HepG2 (cell line): ENCODE measurements around the gene NPFFR1. TPM values are rescaled to one million over a fixed set of nuclear protein-coding genes. Genes with fewer than 3 reads are reported as not detected.

ENCODE experiments used
- AKAP8 ChIP-seq: sonication (generic); formaldehyde crosslinking; IDR thresholded peaks from 2 replicates; pipeline ENCODE4 v1.5.1; 2020; ENCODE audit warnings: mild to moderate bottlenecking, missing genetic modification reagents
- BHLHE40 ChIP-seq: IDR thresholded peaks from 2 replicates; pipeline ENCODE4 v1.6.1; 2011; ENCODE audit warnings: low read length, improper control_type of control experiment
- ETV5 ChIP-seq: IDR thresholded peaks from 2 replicates; pipeline ENCODE4 v1.6.1; 2018; ENCODE audit warnings: missing biosample characterization, missing genetic modification reagents, inconsistent platforms, borderline replicate concordance
- FOXO1 ChIP-seq: sonication (generic); formaldehyde crosslinking; IDR thresholded peaks from 2 replicates; pipeline ENCODE4 v1.4.0; 2020; ENCODE audit warnings: missing genetic modification reagents
- GATAD1 ChIP-seq: IDR thresholded peaks from 2 replicates; pipeline ENCODE4 v1.6.1; 2016; ENCODE audit warnings: missing genetic modification reagents, missing compliant biosample characterization
- HNF4A ChIP-seq: sonication (generic); formaldehyde crosslinking; IDR thresholded peaks from 2 replicates; pipeline ENCODE4 v1.4.0; 2020; ENCODE audit warnings: missing genetic modification reagents
- NR2F2 ChIP-seq: IDR thresholded peaks from 2 replicates; pipeline ENCODE4 v1.6.1; 2012; ENCODE audit warnings: low read depth, inconsistent platforms, borderline replicate concordance
- RAD21 ChIP-seq: fragments of 450-650 bp; formaldehyde crosslinking; IDR thresholded peaks from 2 replicates; pipeline ENCODE4 v1.5.0; 2020; ENCODE audit warnings: mild to moderate bottlenecking
- RNF2 ChIP-seq: fragments of 450-650 bp; conservative IDR thresholded peaks from 2 replicates; pipeline ENCODE4 v1.6.1; 2016; ENCODE audit warnings: low read depth
- SP1 ChIP-seq, 2 experiments: fragments of 450-650 bp in 1 of 2; sonication (generic) in 1 of 2; formaldehyde crosslinking in 1 of 2; IDR thresholded peaks; 2 replicates each; pipeline versions ENCODE4 v1.4.0 to v1.6.1; 2016 to 2020; ENCODE audit warnings: missing genetic modification reagents in 1 of 2
- STAT5B ChIP-seq: sonication (generic); formaldehyde crosslinking; IDR thresholded peaks from 2 replicates; pipeline ENCODE4 v1.4.0; 2020; ENCODE audit warnings: missing genetic modification reagents
- TAF1 ChIP-seq: sonication (generic); formaldehyde crosslinking; IDR thresholded peaks from 2 replicates; pipeline ENCODE4 v1.4.0; 2020; ENCODE audit warnings: missing genetic modification reagents
- ZKSCAN8 ChIP-seq: IDR thresholded peaks from 2 replicates; pipeline ENCODE4 v1.6.1; 2016; ENCODE audit warnings: borderline replicate concordance, missing genetic modification reagents, missing compliant biosample characterization
- ZNF570 ChIP-seq: sonication (generic); formaldehyde crosslinking; IDR thresholded peaks from 2 replicates; pipeline ENCODE4 v1.4.0; 2020; ENCODE audit warnings: mild to moderate bottlenecking, missing genetic modification reagents, borderline replicate concordance
- ZNF761 ChIP-seq: sonication (generic); formaldehyde crosslinking; conservative IDR thresholded peaks from 2 replicates; pipeline ENCODE4 v1.4.0; 2020; ENCODE audit warnings: mild to moderate bottlenecking, missing genetic modification reagents
- ZNF766 ChIP-seq: sonication (generic); formaldehyde crosslinking; IDR thresholded peaks from 2 replicates; pipeline ENCODE4 v1.5.0; 2020; ENCODE audit warnings: missing genetic modification reagents, borderline replicate concordance
- ZSCAN31 ChIP-seq: sonication (generic); formaldehyde crosslinking; IDR thresholded peaks from 2 replicates; pipeline ENCODE4 v1.5.0; 2020; ENCODE audit warnings: low read depth, mild to moderate bottlenecking, missing genetic modification reagents
- polyA plus RNA-seq, 8 experiments: library from polyadenylated mRNA; depleted of rRNA in 3 of 8; stranded (reverse) in 7 of 8; unstranded in 1 of 8; fragments of >200 nt; fragmentation: Illumina TruSeq in 4 of 8; extraction: Trizol in 4 of 8; gene quantifications; 2 replicates each; pipeline versions ENCODE4 v1.2.1 to v1.2.3, GENCODE V29; 2011 to 2016; ENCODE audit warnings: low read depth in 4 of 8, missing spikeins in 1 of 8, mixed read lengths in 1 of 8; ENCODE audit not compliant: insufficient read depth in 1 of 8
- total RNA-seq, 5 experiments: library from RNA; depleted of rRNA; stranded (reverse); fragments of >200 nt; fragmentation: Illumina TruSeq; extraction: Trizol; gene quantifications; 2 replicates each; pipeline ENCODE4 v1.2.3, GENCODE V29; 2016; ENCODE audit warnings: low read depth in 1 of 5
- TF ChIP-seq, protein P1 (sequence below), 2 experiments: sonication (generic) in 1 of 2; formaldehyde crosslinking in 1 of 2; IDR thresholded peaks; 2 replicates each; pipeline versions ENCODE4 v1.4.0 to v1.6.1; 2016 to 2020; ENCODE audit warnings: borderline replicate concordance in 1 of 2, low read depth in 1 of 2, mild to moderate bottlenecking in 1 of 2, missing genetic modification reagents in 1 of 2
- TF ChIP-seq, protein P2 (sequence below): sonication (generic); formaldehyde crosslinking; conservative IDR thresholded peaks from 2 replicates; pipeline ENCODE4 v1.4.0; 2020; ENCODE audit warnings: missing genetic modification reagents
- TF ChIP-seq, protein P3 (sequence below): sonication (generic); formaldehyde crosslinking; IDR thresholded peaks from 2 replicates; pipeline ENCODE4 v1.8.1; 2023; ENCODE audit warnings: missing genetic modification reagents, inconsistent platforms, borderline replicate concordance
- TF ChIP-seq, protein P4 (sequence below): sonication (generic); formaldehyde crosslinking; IDR thresholded peaks from 2 replicates; pipeline ENCODE4 v1.9.0; 2022; ENCODE audit warnings: low read depth, missing genetic modification reagents

Gene NPFFR1
- total and polyA plus RNA-seq, 2 of the 13 experiments (the other 11 are each of a cell fraction or from before 2014, with no cell fraction given), result under 0.01 TPM; not detected in 1

DNA sequence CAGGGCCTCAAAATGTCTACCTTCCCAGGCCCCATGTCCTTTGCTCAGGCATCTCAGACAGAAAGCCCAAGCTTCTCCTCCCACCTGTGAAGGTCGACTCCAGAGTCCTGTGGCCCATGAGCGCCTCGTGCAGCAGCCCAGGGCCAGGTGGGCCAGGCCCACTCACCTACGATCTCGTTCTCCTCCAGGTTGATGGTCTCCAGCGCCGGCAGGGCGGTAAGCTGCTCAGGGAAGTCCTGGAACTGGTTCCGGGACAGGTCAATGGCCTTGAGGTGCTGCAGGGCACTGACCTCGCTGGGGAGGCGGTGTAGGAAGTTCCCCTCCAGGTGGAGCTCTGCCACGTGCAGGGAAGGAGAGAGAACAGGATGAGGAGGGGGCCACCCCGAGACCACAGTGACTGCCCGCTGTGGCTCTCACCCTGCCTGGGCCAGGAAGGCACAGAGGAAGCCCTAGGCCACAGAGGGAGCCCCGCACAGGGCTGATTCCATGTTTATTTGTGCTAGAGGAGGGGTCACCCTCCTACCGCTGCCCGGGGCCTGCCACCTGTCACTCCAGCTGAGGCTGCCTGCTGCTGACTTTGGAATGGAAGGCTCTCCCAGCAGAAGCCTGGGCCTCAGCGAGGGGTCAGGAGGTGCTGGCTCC lies 40.0 kb upstream of the NPFFR1 start (continued):
- TF ChIP-seq, protein P1, sequence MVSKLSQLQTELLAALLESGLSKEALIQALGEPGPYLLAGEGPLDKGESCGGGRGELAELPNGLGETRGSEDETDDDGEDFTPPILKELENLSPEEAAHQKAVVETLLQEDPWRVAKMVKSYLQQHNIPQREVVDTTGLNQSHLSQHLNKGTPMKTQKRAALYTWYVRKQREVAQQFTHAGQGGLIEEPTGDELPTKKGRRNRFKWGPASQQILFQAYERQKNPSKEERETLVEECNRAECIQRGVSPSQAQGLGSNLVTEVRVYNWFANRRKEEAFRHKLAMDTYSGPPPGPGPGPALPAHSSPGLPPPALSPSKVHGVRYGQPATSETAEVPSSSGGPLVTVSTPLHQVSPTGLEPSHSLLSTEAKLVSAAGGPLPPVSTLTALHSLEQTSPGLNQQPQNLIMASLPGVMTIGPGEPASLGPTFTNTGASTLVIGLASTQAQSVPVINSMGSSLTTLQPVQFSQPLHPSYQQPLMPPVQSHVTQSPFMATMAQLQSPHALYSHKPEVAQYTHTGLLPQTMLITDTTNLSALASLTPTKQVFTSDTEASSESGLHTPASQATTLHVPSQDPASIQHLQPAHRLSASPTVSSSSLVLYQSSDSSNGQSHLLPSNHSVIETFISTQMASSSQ (IDR thresholded peaks at IDR 0.05; ENCODE audit: low read depth), result no peak
- TF ChIP-seq, protein P1 (CRISPR knock-in tag; IDR thresholded peaks at IDR 0.05; ENCODE audit: borderline replicate concordance), result 0 out of 2 replicates have a peak, but pooled peaks have one; percentile 45
- TF ChIP-seq, protein P2, sequence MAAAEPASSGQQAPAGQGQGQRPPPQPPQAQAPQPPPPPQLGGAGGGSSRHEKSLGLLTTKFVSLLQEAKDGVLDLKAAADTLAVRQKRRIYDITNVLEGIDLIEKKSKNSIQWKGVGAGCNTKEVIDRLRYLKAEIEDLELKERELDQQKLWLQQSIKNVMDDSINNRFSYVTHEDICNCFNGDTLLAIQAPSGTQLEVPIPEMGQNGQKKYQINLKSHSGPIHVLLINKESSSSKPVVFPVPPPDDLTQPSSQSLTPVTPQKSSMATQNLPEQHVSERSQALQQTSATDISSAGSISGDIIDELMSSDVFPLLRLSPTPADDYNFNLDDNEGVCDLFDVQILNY (CRISPR knock-in tag), result 0 out of 2 replicates have a peak, but pooled peaks have one; percentile 20
- peak; percentile 73; the same call in 1 of the 2 replicates for TF ChIP-seq TAF1
- TF ChIP-seq ZKSCAN8 (CRISPR knock-in tag), result peak; percentile 49; the same call in 1 of the 2 replicates
- TF ChIP-seq ZNF761 (CRISPR knock-in tag), result peak; percentile 85; the same call in 1 of the 2 replicates
- no peak for TF ChIP-seq SP1 (IDR thresholded peaks at IDR 0.05)
- TF ChIP-seq SP1 (CRISPR knock-in tag; IDR thresholded peaks at IDR 0.05), result 0 out of 2 replicates have a peak, but pooled peaks have one; percentile 11
- TF ChIP-seq STAT5B (CRISPR knock-in tag), result peak; percentile 45; the same call in 1 of the 2 replicates
- peak; percentile 21; the same call in 1 of the 2 replicates for TF ChIP-seq FOXO1 (CRISPR knock-in tag)
- peak; percentile 58 for TF ChIP-seq HNF4A (CRISPR knock-in tag)
- 0 out of 2 replicates have a peak, but pooled peaks have one; percentile 52 for TF ChIP-seq ZNF766
- peak; percentile 83 for TF ChIP-seq BHLHE40
- TF ChIP-seq, protein P3, sequence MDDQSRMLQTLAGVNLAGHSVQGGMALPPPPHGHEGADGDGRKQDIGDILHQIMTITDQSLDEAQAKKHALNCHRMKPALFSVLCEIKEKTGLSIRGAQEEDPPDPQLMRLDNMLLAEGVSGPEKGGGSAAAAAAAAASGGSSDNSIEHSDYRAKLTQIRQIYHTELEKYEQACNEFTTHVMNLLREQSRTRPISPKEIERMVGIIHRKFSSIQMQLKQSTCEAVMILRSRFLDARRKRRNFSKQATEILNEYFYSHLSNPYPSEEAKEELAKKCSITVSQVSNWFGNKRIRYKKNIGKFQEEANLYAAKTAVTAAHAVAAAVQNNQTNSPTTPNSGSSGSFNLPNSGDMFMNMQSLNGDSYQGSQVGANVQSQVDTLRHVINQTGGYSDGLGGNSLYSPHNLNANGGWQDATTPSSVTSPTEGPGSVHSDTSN (CRISPR knock-in tag), result no peak
- TF ChIP-seq NR2F2, result peak; percentile 65; the same call in 1 of the 2 replicates
- peak; percentile 74 for TF ChIP-seq ZSCAN31 (CRISPR knock-in tag)
- TF ChIP-seq, protein P4, sequence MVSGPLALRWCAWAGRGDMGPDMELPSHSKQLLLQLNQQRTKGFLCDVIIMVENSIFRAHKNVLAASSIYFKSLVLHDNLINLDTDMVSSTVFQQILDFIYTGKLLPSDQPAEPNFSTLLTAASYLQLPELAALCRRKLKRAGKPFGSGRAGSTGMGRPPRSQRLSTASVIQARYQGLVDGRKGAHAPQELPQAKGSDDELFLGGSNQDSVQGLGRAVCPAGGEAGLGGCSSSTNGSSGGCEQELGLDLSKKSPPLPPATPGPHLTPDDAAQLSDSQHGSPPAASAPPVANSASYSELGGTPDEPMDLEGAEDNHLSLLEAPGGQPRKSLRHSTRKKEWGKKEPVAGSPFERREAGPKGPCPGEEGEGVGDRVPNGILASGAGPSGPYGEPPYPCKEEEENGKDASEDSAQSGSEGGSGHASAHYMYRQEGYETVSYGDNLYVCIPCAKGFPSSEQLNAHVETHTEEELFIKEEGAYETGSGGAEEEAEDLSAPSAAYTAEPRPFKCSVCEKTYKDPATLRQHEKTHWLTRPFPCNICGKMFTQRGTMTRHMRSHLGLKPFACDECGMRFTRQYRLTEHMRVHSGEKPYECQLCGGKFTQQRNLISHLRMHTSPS (CRISPR knock-in tag), result peak; percentile 48; the same call in 1 of the 2 replicates
- peak; percentile 81 for TF ChIP-seq ETV5 (CRISPR knock-in tag)
- 0 out of 2 replicates have a peak, but pooled peaks have one; percentile 57 for TF ChIP-seq RNF2
- 0 out of 2 replicates have a peak, but pooled peaks have one; percentile 47 for TF ChIP-seq RAD21 (CRISPR knock-in tag)
- peak; percentile 67; the same call in 1 of the 2 replicates for TF ChIP-seq AKAP8 (CRISPR knock-in tag)
- TF ChIP-seq ZNF570 (CRISPR knock-in tag), result no peak
- TF ChIP-seq GATAD1, result peak; percentile 92
